ENCODE data around the gene TPI1. TPM values are rescaled to one million over a fixed set of nuclear protein-coding genes. Genes with fewer than 3 reads are reported as not detected.

Gene TPI1
- total and polyA plus RNA-seq, 2 of the 8 experiments (the other 6 are each of a cell fraction or from before 2014, with no cell fraction given), result 910 to 3,018 TPM

GRCh38 chr12:6834873-6835272 is 32.5 kb upstream of the TPI1 start (continued):
- TF ChIP-seq, protein P1, sequence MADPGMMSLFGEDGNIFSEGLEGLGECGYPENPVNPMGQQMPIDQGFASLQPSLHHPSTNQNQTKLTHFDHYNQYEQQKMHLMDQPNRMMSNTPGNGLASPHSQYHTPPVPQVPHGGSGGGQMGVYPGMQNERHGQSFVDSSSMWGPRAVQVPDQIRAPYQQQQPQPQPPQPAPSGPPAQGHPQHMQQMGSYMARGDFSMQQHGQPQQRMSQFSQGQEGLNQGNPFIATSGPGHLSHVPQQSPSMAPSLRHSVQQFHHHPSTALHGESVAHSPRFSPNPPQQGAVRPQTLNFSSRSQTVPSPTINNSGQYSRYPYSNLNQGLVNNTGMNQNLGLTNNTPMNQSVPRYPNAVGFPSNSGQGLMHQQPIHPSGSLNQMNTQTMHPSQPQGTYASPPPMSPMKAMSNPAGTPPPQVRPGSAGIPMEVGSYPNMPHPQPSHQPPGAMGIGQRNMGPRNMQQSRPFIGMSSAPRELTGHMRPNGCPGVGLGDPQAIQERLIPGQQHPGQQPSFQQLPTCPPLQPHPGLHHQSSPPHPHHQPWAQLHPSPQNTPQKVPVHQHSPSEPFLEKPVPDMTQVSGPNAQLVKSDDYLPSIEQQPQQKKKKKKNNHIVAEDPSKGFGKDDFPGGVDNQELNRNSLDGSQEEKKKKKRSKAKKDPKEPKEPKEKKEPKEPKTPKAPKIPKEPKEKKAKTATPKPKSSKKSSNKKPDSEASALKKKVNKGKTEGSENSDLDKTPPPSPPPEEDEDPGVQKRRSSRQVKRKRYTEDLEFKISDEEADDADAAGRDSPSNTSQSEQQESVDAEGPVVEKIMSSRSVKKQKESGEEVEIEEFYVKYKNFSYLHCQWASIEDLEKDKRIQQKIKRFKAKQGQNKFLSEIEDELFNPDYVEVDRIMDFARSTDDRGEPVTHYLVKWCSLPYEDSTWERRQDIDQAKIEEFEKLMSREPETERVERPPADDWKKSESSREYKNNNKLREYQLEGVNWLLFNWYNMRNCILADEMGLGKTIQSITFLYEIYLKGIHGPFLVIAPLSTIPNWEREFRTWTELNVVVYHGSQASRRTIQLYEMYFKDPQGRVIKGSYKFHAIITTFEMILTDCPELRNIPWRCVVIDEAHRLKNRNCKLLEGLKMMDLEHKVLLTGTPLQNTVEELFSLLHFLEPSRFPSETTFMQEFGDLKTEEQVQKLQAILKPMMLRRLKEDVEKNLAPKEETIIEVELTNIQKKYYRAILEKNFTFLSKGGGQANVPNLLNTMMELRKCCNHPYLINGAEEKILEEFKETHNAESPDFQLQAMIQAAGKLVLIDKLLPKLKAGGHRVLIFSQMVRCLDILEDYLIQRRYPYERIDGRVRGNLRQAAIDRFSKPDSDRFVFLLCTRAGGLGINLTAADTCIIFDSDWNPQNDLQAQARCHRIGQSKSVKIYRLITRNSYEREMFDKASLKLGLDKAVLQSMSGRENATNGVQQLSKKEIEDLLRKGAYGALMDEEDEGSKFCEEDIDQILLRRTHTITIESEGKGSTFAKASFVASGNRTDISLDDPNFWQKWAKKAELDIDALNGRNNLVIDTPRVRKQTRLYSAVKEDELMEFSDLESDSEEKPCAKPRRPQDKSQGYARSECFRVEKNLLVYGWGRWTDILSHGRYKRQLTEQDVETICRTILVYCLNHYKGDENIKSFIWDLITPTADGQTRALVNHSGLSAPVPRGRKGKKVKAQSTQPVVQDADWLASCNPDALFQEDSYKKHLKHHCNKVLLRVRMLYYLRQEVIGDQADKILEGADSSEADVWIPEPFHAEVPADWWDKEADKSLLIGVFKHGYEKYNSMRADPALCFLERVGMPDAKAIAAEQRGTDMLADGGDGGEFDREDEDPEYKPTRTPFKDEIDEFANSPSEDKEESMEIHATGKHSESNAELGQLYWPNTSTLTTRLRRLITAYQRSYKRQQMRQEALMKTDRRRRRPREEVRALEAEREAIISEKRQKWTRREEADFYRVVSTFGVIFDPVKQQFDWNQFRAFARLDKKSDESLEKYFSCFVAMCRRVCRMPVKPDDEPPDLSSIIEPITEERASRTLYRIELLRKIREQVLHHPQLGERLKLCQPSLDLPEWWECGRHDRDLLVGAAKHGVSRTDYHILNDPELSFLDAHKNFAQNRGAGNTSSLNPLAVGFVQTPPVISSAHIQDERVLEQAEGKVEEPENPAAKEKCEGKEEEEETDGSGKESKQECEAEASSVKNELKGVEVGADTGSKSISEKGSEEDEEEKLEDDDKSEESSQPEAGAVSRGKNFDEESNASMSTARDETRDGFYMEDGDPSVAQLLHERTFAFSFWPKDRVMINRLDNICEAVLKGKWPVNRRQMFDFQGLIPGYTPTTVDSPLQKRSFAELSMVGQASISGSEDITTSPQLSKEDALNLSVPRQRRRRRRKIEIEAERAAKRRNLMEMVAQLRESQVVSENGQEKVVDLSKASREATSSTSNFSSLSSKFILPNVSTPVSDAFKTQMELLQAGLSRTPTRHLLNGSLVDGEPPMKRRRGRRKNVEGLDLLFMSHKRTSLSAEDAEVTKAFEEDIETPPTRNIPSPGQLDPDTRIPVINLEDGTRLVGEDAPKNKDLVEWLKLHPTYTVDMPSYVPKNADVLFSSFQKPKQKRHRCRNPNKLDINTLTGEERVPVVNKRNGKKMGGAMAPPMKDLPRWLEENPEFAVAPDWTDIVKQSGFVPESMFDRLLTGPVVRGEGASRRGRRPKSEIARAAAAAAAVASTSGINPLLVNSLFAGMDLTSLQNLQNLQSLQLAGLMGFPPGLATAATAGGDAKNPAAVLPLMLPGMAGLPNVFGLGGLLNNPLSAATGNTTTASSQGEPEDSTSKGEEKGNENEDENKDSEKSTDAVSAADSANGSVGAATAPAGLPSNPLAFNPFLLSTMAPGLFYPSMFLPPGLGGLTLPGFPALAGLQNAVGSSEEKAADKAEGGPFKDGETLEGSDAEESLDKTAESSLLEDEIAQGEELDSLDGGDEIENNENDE (IDR thresholded peaks at IDR 0.05; ENCODE audit: insufficient replicate concordance, low read length), result no peak
- TF ChIP-seq NANOG (IDR thresholded peaks at IDR 0.05; ENCODE audit: insufficient read depth, low read depth, low read length, poor library complexity, severe bottlenecking) (no peak), SIX5 (IDR thresholded peaks at IDR 0.05; ENCODE audit: low read depth, low read length) (no peak), FOSL1 (IDR thresholded peaks at IDR 0.05; ENCODE audit: insufficient read depth, low read depth, low read length) (no peak), NRF1 (IDR thresholded peaks at IDR 0.05; ENCODE audit: low read depth, low read length) (no peak)

All from H1 (cell line).